Nephron (organoid): ENCODE data around the gene SGSM1.

Experiments
- H3K27ac Mint-ChIP-seq, 3 experiments: 2 replicates each; pipeline ENCODE4 v1.8.0; 2020; ENCODE audit warnings: mixed read lengths in 3 of 3, mild to moderate bottlenecking in 2 of 3, moderate library complexity in 1 of 3
- H3K27me3 Mint-ChIP-seq: 2 replicates; pipeline ENCODE4 v1.8.0; 2021; ENCODE audit warnings: low read depth, mild to moderate bottlenecking, moderate library complexity, mixed read lengths
- H3K36me3 Mint-ChIP-seq: 2 replicates; pipeline ENCODE4 v1.8.0; 2020; ENCODE audit warnings: low read depth, mixed read lengths
- H3K4me1 Mint-ChIP-seq: 2 replicates; pipeline ENCODE4 v1.8.0; 2020; ENCODE audit warnings: mixed read lengths
- H3K4me3 Mint-ChIP-seq, 3 experiments: 2 replicates each; pipeline ENCODE4 v1.8.0; 2020; ENCODE audit warnings: mild to moderate bottlenecking in 3 of 3, mixed read lengths in 3 of 3, moderate library complexity in 2 of 3
- H3K9me3 Mint-ChIP-seq: 2 replicates; pipeline ENCODE4 v1.8.0; 2020; ENCODE audit warnings: mixed read lengths
- TF ChIP-seq, protein P1 (sequence below), 3 experiments: fragments of 200-600 bp; sonication (generic); IDR thresholded peaks; one replicate each; pipeline ENCODE4 v1.5.0; 2021; ENCODE audit warnings: antibody characterized with exemption in 3 of 3; ENCODE audit not compliant: unreplicated experiment in 3 of 3

The SGSM1 gene

DNA sequence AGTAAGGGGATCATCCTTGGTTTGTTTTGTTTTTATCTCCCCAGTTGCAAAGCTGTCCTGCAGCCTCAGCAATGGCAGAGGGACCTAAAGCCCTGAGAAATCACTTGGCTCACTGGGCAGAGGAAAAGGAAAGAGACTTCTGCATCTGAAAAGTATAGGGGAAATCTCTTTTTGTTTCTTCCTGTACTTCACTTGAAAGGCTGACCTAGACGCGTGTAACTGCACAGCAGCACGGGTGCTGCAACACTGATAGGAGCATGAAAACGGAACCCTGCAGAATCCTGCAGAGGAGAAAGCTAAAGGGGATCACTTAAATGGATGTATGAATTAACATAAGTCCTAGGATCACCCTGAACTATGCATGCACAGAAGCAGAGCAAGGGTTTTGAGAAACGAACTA is 29.5 kb upstream of the SGSM1 start:
- TF ChIP-seq, protein P1, sequence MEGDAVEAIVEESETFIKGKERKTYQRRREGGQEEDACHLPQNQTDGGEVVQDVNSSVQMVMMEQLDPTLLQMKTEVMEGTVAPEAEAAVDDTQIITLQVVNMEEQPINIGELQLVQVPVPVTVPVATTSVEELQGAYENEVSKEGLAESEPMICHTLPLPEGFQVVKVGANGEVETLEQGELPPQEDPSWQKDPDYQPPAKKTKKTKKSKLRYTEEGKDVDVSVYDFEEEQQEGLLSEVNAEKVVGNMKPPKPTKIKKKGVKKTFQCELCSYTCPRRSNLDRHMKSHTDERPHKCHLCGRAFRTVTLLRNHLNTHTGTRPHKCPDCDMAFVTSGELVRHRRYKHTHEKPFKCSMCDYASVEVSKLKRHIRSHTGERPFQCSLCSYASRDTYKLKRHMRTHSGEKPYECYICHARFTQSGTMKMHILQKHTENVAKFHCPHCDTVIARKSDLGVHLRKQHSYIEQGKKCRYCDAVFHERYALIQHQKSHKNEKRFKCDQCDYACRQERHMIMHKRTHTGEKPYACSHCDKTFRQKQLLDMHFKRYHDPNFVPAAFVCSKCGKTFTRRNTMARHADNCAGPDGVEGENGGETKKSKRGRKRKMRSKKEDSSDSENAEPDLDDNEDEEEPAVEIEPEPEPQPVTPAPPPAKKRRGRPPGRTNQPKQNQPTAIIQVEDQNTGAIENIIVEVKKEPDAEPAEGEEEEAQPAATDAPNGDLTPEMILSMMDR (IDR thresholded peaks at IDR 0.05; ENCODE audit: unreplicated experiment in 3 of 3): no peak
- Mint-ChIP-seq H3K9me3 (no peaks in the 10 kb centered on the region), H3K4me3 (no peak overlapping the region), H3K27me3 (peaks cover 10% of the 10 kb centered on the region), H3K36me3 (no peaks in the 10 kb centered on the region), H3K27ac (no peak overlapping the region), H3K4me1 (no peaks in the 10 kb centered on the region)

DNA sequence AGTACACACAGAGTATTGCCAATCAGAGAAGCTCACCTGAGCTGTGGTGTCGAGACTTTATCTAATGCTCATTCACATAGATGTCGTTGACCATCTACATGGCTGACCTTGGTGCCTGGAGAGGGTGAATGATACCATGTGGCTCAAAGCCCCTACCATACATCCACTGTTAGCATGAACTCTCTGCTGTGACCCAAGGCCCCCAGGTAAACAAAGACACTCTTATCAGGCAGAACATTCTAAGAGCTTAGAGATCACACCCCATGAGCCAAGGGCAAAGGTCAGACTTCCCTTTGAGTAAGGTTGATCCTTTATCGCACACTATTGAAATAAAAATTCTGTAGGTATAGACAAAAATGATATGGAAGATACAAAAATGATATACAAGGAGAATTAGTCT is 16.5 kb upstream of the SGSM1 start:
- Mint-ChIP-seq H3K27me3 (peaks cover 8% of the 10 kb centered on the region), H3K36me3 (no peaks in the 10 kb centered on the region), H3K27ac (no peak overlapping the region), H3K9me3 (no peaks in the 10 kb centered on the region), H3K4me1 (no peaks in the 10 kb centered on the region), H3K4me3 (no peak overlapping the region)
- TF ChIP-seq, protein P1 (IDR thresholded peaks at IDR 0.05; ENCODE audit: unreplicated experiment in 3 of 3): no peak

DNA sequence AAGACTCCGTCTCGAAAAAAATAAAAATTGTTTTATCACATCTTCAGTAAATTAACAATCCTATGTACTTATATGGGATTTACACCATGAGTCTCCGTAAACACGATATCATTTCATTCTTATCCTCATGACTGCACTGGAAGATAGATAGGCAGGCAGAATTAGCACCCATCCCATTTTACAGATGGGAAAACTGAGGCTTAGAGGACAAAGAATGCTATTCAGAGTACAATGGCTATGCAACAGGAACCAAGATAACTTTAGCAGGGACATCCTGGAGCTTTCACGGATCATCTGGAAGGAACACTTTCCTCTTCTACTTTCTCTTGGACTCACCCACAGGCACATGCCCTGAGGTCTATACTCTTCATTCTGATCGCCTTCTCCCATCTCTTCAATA is 14.6 kb upstream of the SGSM1 start:
- Mint-ChIP-seq H3K4me3 (no peak overlapping the region), H3K4me1 (no peaks in the 10 kb centered on the region), H3K27ac (no peak overlapping the region), H3K36me3 (no peaks in the 10 kb centered on the region), H3K9me3 (no peaks in the 10 kb centered on the region), H3K27me3 (peaks cover 12% of the 10 kb centered on the region)
- TF ChIP-seq, protein P1 (IDR thresholded peaks at IDR 0.05; ENCODE audit: unreplicated experiment in 3 of 3): no peak

DNA sequence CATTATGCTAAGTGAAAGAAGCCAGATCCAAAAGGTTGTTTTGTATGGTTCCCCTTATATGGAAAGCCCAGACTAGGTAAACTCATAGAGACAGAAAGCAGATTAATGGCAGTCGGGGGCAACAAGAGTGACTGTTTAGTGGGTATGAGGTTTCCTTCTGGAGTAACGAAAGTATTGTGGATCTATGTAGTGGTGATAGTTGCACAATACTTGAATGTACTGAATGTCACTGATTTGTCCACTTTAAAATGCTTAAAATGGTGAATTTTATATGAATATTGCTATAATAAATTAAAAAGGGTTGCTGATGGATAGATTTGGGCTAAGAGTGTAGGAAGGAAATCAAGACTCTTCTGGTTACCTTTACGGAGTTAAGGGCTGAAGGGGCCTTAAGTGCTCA is 10.0 kb upstream of the SGSM1 start:
- H3K4me3 Mint-ChIP-seq: no peak overlapping the region
- H3K4me1 Mint-ChIP-seq: no peaks in the 10 kb centered on the region
- H3K9me3 Mint-ChIP-seq: no peaks in the 10 kb centered on the region
- no peak overlapping the region for H3K27ac Mint-ChIP-seq
- peaks cover 12% of the 10 kb centered on the region for H3K27me3 Mint-ChIP-seq
- no peaks in the 10 kb centered on the region for H3K36me3 Mint-ChIP-seq
- TF ChIP-seq, protein P1 (IDR thresholded peaks at IDR 0.05; ENCODE audit: unreplicated experiment in 3 of 3): no peak

DNA sequence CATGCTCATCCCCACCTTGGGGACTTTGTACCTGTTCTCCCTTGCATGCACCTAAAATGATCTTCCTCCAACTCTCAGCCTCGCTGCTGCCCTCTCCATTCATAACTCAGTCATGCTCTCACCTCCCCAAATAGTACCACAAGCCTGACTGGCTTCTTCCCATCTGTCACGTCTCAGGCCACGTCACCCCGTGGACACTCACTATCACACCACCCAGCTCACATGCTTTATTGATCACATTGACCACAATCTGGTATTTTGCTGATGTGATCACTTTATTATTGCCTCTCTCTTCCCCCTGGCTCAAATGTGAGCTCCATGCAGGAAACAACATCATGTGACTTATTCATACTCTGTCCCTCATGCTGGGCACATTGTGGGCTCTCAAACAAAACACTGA is 9.2 kb upstream of the SGSM1 start:
- Mint-ChIP-seq H3K9me3 (no peaks in the 10 kb centered on the region), H3K4me1 (no peaks in the 10 kb centered on the region), H3K4me3 (no peak overlapping the region), H3K27ac (no peak overlapping the region), H3K27me3 (peaks cover 12% of the 10 kb centered on the region), H3K36me3 (no peaks in the 10 kb centered on the region)
- TF ChIP-seq, protein P1 (IDR thresholded peaks at IDR 0.05; ENCODE audit: unreplicated experiment in 3 of 3): no peak

DNA sequence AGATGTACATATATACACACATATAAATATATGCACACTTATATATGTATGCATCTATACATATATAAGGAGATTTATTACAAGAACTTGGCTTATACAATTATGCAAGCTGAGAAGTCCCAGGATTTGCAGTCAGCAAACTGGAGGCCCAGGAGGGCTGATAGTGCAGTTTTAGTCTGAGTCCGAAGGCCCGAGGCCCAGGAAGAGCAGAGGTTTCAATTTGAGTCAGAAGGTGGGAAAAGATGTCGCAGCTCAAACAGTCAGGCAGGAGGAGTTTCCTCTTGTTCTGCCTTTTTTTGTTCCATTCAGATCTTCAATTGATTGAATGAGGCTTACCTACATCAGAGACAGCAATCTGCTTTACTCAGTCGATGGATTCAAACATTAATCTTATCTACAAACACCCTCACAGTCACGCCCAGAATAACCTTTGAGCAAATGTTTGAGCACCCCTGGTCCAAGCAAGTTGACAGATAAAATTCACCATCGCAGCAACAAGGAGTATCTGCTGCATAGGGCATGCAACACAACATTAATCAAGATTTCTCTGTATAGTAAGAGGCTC is 4.0 kb upstream of the SGSM1 start:
- H3K4me3 Mint-ChIP-seq: peak overlapping the region in 1 of 3 experiments; percentile 39
- H3K9me3 Mint-ChIP-seq: no peaks in the 10 kb centered on the region
- no peaks in the 10 kb centered on the region for H3K36me3 Mint-ChIP-seq
- no peaks in the 10 kb centered on the region for H3K4me1 Mint-ChIP-seq
- peak overlapping the region in 2 of 3 experiments; percentile 16 to 37 for H3K27ac Mint-ChIP-seq
- TF ChIP-seq, protein P1 (IDR thresholded peaks at IDR 0.05; ENCODE audit: unreplicated experiment in 3 of 3): no peak
- peaks cover 12% of the 10 kb centered on the region for H3K27me3 Mint-ChIP-seq
